Duodenal mucosa (tissue), 2 donors: ENCODE results near the gene SMARCD2.
"Not testable (repeated sequence)": the region's sequence is repeated elsewhere in the genome, so short reads cannot be mapped to it uniquely, and the experiment has no call there.

Experiments
- H3K27ac ChIP-seq: one replicate; pipeline ENCODE4 v1.7.0; 2013; ENCODE audit warnings: low read depth, low read length
- H3K27me3 ChIP-seq, 2 donors: one replicate each; pipeline ENCODE4 v1.7.0; 2013; ENCODE audit warnings: low read length in 2 of 2, control low read depth in 1 of 2; ENCODE audit not compliant: insufficient read depth in 2 of 2, control insufficient read depth in 1 of 2
- H3K36me3 ChIP-seq, 2 donors: one replicate each; pipeline ENCODE4 v1.7.0; 2013; ENCODE audit warnings: low read length in 2 of 2, control low read depth in 1 of 2; ENCODE audit not compliant: insufficient read depth in 2 of 2, control insufficient read depth in 1 of 2
- H3K4me1 ChIP-seq, 2 donors: one replicate each; pipeline ENCODE4 v1.7.0; 2013; ENCODE audit warnings: low read length in 2 of 2, control low read depth in 1 of 2; ENCODE audit not compliant: insufficient read depth in 2 of 2, control insufficient read depth in 1 of 2
- H3K4me3 ChIP-seq, 2 donors: one replicate each; pipeline ENCODE4 v1.7.0; 2013; ENCODE audit warnings: low read length in 2 of 2, low read depth in 1 of 2
- H3K9ac ChIP-seq, 2 donors: one replicate each; pipeline ENCODE4 v1.7.0; 2013; ENCODE audit warnings: low read length in 2 of 2, low read depth in 1 of 2
- H3K9me3 ChIP-seq, 2 donors: one replicate each; pipeline ENCODE4 v1.7.0; 2013; ENCODE audit warnings: low read length in 2 of 2, control low read depth in 1 of 2; ENCODE audit not compliant: control insufficient read depth in 1 of 2

Gene SMARCD2

GRCh38 chr17:63809970-63810369 is 32.5 kb downstream of the SMARCD2 start:
- Histone ChIP-seq H3K36me3 (peaks cover 63 to 93% of the 10 kb centered on the region in 2 donors), H3K27ac (no peak overlapping the region), H3K4me1 (no peaks in the 10 kb centered on the region), H3K4me3 (no peak overlapping the region), H3K27me3 (no peaks in the 10 kb centered on the region), H3K9me3 (no peaks in the 10 kb centered on the region), H3K9ac (no peak overlapping the region)

GRCh38 chr17:63805591-63805990 is 36.9 kb downstream of the SMARCD2 start:
- Histone ChIP-seq H3K36me3 (peaks cover 41 to 83% of the 10 kb centered on the region in 2 donors), H3K9ac (no peak overlapping the region), H3K27me3 (no peaks in the 10 kb centered on the region), H3K27ac (no peak overlapping the region), H3K4me3 (no peak overlapping the region), H3K4me1 (no peaks in the 10 kb centered on the region), H3K9me3 (no peaks in the 10 kb centered on the region)

- no peaks in the 10 kb centered on the region for H3K4me1 ChIP-seq
- no peaks in the 10 kb centered on the region for H3K9me3 ChIP-seq
- no peak overlapping the region for H3K4me3 ChIP-seq
- H3K27ac ChIP-seq, result no peak overlapping the region
- H3K36me3 ChIP-seq, result peaks cover 40 to 83% of the 10 kb centered on the region in 2 donors
- no peak overlapping the region for H3K9ac ChIP-seq
- no peaks in the 10 kb centered on the region for H3K27me3 ChIP-seq
These were observed 38.2 kb downstream of the SMARCD2 start for GRCh38 chr17:63804328-63804727.

DNA sequence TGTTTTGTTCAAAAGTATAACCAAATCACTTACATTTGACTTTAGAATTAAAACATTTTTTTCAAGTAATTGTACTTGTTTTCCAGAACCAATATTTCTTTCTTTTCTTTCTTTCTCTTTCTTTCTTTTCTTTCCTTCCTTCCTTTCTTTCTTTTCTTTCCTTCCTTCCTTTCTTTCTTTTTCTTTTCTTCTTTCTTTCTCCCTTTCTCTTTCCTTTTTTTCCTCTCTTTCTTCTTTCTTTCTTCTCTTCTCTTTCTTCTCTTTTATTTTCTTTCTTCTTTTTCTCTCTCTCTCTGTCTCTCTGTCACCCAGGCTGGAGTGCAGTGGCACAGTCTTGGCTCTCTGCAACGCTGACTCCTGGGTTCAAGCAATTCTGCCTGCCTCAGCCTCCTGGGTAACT is 41.7 kb downstream of the SMARCD2 start:
- Histone ChIP-seq H3K27ac (no peak overlapping the region), H3K9me3 (no peaks in the 10 kb centered on the region), H3K4me3 (no peak overlapping the region), H3K9ac (no peak overlapping the region), H3K4me1 (no peaks in the 10 kb centered on the region), H3K27me3 (no peaks in the 10 kb centered on the region), H3K36me3 (peaks cover 43 to 87% of the 10 kb centered on the region in 2 donors)

DNA sequence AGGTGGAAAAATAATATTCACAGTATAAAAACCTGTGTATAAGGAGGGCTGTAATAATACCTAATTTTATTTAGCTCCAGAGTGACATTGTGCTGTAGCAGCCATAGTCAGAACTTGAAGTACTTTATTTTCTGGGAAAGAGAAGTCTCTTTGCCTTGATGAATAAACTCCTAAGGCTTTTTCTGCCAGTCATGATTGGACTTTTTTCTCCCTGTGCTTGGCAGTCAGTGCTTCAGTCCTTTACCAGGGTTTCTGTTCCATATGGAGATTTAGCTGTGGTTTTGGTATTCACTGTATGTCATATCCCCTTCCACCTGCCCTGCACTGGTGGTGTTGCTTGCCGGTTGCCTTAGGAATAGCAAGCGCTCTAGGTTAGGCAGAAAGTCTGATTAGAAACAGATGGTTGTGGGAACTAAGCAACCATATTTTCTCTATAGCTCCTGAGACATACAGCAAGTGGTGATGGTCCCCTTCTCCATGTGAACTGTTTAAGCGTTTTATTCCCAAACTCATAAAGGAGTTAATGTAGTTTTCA is 43.8 kb downstream of the SMARCD2 start:
- H3K9me3 ChIP-seq, result no peaks in the 10 kb centered on the region
- no peaks in the 10 kb centered on the region for H3K27me3 ChIP-seq
- H3K4me3 ChIP-seq, result no peak overlapping the region
- H3K27ac ChIP-seq, result no peak overlapping the region
- no peak overlapping the region for H3K9ac ChIP-seq
- H3K36me3 ChIP-seq, result peaks cover 46 to 93% of the 10 kb centered on the region in 2 donors
- no peaks in the 10 kb centered on the region for H3K4me1 ChIP-seq

DNA sequence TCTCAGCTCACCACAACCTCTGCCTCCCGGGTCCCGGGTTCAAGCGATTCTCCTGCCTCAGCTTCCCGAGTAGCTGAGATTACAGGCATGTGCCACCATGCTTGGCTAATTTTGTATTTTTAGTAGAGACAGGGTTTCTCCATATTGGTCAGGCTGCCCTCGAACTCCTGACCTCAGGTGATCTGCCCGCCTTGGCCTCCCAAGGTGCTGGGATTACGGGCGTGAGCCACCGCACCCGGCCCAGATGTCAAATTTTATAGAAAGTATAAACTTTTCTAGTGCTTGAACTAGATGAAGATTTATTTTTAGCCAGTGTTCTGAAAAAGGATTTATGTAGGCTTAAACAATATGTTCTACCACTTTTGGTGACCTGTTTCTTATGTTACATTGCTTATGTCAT is 46.1 kb downstream of the SMARCD2 start:
- not testable (repeated sequence) for H3K27me3 ChIP-seq, H3K27ac ChIP-seq, H3K9ac ChIP-seq, H3K9me3 ChIP-seq, H3K4me3 ChIP-seq, H3K4me1 ChIP-seq
- H3K36me3 ChIP-seq, result peaks cover 48 to 95% of the 10 kb centered on the region in 2 donors

DNA sequence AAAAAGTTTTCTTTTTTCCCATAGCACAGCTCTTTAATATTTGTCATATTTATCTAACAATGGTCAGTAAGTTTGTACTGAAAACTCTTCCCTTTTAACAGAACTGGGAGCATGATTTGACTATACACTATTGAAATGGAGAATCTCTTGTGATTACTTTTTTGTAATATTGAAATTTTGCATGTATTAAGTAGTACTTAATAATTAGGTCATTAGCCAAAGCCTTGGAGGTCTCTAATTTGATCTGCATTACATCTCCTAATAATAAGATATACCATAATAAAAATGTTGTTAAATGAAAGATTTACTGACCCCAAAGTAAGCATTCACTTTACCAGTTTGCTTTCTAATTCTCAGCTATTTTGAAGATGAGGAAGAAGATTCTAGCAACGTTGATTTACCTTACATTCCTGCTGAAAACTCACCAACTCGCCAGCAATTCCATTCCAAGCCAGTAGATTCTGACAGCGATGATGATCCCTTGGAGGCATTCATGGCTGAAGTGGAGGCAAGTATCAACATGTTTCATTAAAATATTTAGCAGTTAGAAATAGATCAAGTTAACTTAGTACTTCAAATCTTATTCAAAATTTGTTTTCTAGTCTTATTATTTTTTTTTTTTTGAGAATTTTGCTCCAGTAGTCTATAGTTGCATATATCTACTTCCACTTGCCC is 50.3 kb downstream of the SMARCD2 start:
- Histone ChIP-seq H3K9ac (no peak overlapping the region), H3K27me3 (no peaks in the 10 kb centered on the region), H3K36me3 (peaks cover 28 to 80% of the 10 kb centered on the region in 2 donors), H3K4me3 (no peak overlapping the region), H3K4me1 (no peaks in the 10 kb centered on the region), H3K9me3 (no peaks in the 10 kb centered on the region), H3K27ac (no peak overlapping the region)

GRCh38 chr17:63790057-63790456 is 52.4 kb downstream of the SMARCD2 start:
- Histone ChIP-seq H3K9me3 (no peaks in the 10 kb centered on the region), H3K27ac (no peak overlapping the region), H3K4me3 (no peak overlapping the region), H3K4me1 (no peaks in the 10 kb centered on the region), H3K27me3 (no peaks in the 10 kb centered on the region), H3K36me3 (peaks cover 22 to 64% of the 10 kb centered on the region in 2 donors), H3K9ac (no peak overlapping the region)

- H3K4me3 ChIP-seq, result no peak overlapping the region
- no peaks in the 10 kb centered on the region for H3K4me1 ChIP-seq
- no peaks in the 10 kb centered on the region for H3K27me3 ChIP-seq
- H3K9ac ChIP-seq, result no peak overlapping the region
- no peaks in the 10 kb centered on the region for H3K9me3 ChIP-seq
- peaks cover 17 to 48% of the 10 kb centered on the region in 2 donors for H3K36me3 ChIP-seq
- H3K27ac ChIP-seq, result no peak overlapping the region
These were observed 55.3 kb downstream of the SMARCD2 start for GRCh38 chr17:63786971-63787711.

GRCh38 chr17:63786117-63786516 is 56.4 kb downstream of the SMARCD2 start:
- Histone ChIP-seq H3K36me3 (peaks cover 17 to 43% of the 10 kb centered on the region in 2 donors), H3K9me3 (no peaks in the 10 kb centered on the region), H3K9ac (no peak overlapping the region), H3K27ac (no peak overlapping the region), H3K4me3 (no peak overlapping the region), H3K4me1 (no peaks in the 10 kb centered on the region), H3K27me3 (no peaks in the 10 kb centered on the region)
